Chondrocyte (in vitro differentiated cells): ENCODE measurements around the gene CCDC3. TPM values are rescaled to one million over a fixed set of nuclear protein-coding genes. Genes with fewer than 3 reads are reported as not detected.

ENCODE experiments used
- DNase-seq: peaks from one replicate; pipeline ENCODE4 v3.0.0; 2021; ENCODE audit warnings: mixed read lengths, low spot score
- H3K27ac Mint-ChIP-seq: one replicate; pipeline ENCODE4 v1.8.0; 2021; ENCODE audit warnings: mild to moderate bottlenecking, moderate library complexity, mixed read lengths; ENCODE audit not compliant: unreplicated experiment
- H3K27me3 Mint-ChIP-seq: 2 replicates; pipeline ENCODE4 v1.8.0; 2021; ENCODE audit warnings: low read depth, mixed read lengths
- H3K36me3 Mint-ChIP-seq: 2 replicates; pipeline ENCODE4 v1.8.0; 2021; ENCODE audit warnings: low read depth, mixed read lengths
- H3K4me1 Mint-ChIP-seq: 2 replicates; pipeline ENCODE4 v1.8.0; 2021; ENCODE audit warnings: low read depth, mild to moderate bottlenecking, mixed read lengths
- H3K4me3 Mint-ChIP-seq: one replicate; pipeline ENCODE4 v1.8.0; 2021; ENCODE audit warnings: mild to moderate bottlenecking, moderate library complexity, mixed read lengths; ENCODE audit not compliant: unreplicated experiment
- H3K9me3 Mint-ChIP-seq: 2 replicates; pipeline ENCODE4 v1.8.0; 2021; ENCODE audit warnings: low read depth, mixed read lengths
- total RNA-seq: library from RNA; stranded (reverse); gene quantifications from 3 replicates; pipeline ENCODE4 v1.2.1, GENCODE V29; 2021
- TF ChIP-seq, protein P1 (sequence below): fragments of 200-600 bp; sonication (generic); IDR thresholded peaks from 2 replicates; pipeline ENCODE4 v1.5.0; 2021; ENCODE audit warnings: antibody characterized with exemption, mild to moderate bottlenecking, moderate library complexity

CCDC3 gene
- total RNA-seq, 1 donor from 2014 or later = 145 TPM

DNA sequence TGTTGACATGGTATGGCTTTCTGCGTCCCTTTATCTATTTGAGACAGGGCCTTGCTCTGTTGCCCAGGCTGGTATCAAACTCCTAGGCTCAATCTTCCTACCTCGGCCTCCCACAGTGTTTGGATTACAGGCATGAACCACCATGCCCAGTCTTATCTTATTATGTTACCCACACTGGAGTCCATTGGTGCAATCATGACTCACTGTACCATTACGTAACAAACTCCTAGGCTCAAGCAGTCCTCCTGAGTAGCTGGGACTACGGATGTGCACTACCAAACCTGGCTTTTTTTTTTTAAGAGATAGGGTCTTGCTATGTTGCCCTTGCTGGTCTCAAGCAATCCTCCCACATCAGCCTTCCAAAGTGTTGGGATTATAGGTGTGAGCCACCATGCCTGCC lies 66.7 kb downstream of the CCDC3 start:
- no peaks in the 10 kb centered on the region for H3K27me3 Mint-ChIP-seq
- H3K27ac Mint-ChIP-seq = no peak overlapping the region
- no peak for DNase-seq
- no peak overlapping the region for H3K4me3 Mint-ChIP-seq
- H3K4me1 Mint-ChIP-seq = peaks cover 13% of the 10 kb centered on the region
- H3K36me3 Mint-ChIP-seq = peaks cover 3% of the 10 kb centered on the region
- peaks cover 7% of the 10 kb centered on the region for H3K9me3 Mint-ChIP-seq
- TF ChIP-seq, protein P1, sequence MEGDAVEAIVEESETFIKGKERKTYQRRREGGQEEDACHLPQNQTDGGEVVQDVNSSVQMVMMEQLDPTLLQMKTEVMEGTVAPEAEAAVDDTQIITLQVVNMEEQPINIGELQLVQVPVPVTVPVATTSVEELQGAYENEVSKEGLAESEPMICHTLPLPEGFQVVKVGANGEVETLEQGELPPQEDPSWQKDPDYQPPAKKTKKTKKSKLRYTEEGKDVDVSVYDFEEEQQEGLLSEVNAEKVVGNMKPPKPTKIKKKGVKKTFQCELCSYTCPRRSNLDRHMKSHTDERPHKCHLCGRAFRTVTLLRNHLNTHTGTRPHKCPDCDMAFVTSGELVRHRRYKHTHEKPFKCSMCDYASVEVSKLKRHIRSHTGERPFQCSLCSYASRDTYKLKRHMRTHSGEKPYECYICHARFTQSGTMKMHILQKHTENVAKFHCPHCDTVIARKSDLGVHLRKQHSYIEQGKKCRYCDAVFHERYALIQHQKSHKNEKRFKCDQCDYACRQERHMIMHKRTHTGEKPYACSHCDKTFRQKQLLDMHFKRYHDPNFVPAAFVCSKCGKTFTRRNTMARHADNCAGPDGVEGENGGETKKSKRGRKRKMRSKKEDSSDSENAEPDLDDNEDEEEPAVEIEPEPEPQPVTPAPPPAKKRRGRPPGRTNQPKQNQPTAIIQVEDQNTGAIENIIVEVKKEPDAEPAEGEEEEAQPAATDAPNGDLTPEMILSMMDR = no peak

DNA sequence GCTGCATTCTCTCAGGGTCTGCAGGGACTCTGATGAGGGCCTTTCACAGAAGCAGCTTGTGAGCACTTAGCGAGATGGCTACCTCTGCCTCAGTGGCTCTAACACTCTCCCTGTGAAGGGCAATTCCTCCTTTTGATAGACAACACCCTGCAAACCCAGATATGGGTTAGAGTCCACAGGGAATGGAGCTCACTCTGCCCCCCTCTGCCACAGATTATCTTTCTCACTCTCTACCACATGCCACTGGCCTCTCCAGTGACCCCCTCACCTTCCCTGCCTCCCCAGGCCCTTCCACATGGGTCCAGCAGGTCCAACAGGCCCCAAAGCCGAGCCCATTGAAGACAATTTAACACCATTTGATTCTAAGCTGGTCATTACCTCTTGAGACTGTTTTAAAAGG lies 72.1 kb downstream of the CCDC3 start:
- TF ChIP-seq, protein P1 = no peak
- Mint-ChIP-seq H3K27me3 (no peaks in the 10 kb centered on the region), H3K27ac (no peak overlapping the region), H3K4me1 (no peaks in the 10 kb centered on the region), H3K9me3 (peaks cover 14% of the 10 kb centered on the region), H3K36me3 (peaks cover 12% of the 10 kb centered on the region), H3K4me3 (no peak overlapping the region)
- no peak for DNase-seq

DNA sequence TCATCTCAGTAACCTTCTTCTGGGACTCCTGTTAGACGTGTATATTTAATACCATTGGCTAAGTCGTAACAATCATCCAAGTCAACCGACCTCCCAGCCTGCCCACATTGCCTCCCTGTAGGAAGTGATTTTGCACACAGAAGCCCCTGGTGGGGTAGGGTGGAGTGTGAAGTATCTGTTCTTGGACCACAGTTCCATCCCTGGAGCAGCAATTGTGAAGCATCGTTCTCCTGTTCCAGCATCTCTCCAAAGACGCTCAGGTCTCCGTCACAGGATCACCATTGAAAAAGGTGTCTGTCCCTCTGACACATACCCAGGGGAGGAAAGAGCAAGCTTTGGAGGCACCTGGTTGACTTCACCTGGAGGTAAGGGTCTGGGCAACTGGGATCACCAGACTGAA lies 72.9 kb downstream of the CCDC3 start:
- Mint-ChIP-seq H3K9me3 (peaks cover 8% of the 10 kb centered on the region), H3K36me3 (peaks cover 9% of the 10 kb centered on the region), H3K27ac (no peak overlapping the region), H3K4me1 (no peaks in the 10 kb centered on the region), H3K4me3 (no peak overlapping the region), H3K27me3 (no peaks in the 10 kb centered on the region)
- TF ChIP-seq, protein P1 = no peak
- DNase-seq = no peak

DNA sequence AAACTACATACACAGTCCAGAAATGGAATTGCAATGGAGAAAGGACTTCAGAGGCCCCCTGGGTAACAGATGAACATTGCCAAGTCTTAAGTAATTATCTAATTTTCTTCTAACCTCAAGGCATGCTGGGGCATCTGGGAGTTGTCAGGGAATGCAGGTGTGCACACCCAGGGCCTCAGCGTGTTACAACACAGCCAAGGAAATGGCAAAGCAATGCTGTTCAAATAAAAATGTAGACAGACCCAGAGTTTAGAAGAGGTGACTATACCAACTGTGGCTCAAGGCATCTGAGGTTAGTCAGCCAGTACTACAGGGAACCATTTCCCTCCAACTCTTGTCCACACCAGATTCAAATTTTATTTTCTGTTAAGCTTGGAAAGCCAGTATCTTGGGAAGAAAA lies 73.6 kb downstream of the CCDC3 start:
- Mint-ChIP-seq H3K27me3 (no peaks in the 10 kb centered on the region), H3K27ac (no peak overlapping the region), H3K36me3 (peaks cover 9% of the 10 kb centered on the region), H3K9me3 (peaks cover 8% of the 10 kb centered on the region), H3K4me3 (no peak overlapping the region), H3K4me1 (no peaks in the 10 kb centered on the region)
- TF ChIP-seq, protein P1 = no peak
- DNase-seq = no peak

DNA sequence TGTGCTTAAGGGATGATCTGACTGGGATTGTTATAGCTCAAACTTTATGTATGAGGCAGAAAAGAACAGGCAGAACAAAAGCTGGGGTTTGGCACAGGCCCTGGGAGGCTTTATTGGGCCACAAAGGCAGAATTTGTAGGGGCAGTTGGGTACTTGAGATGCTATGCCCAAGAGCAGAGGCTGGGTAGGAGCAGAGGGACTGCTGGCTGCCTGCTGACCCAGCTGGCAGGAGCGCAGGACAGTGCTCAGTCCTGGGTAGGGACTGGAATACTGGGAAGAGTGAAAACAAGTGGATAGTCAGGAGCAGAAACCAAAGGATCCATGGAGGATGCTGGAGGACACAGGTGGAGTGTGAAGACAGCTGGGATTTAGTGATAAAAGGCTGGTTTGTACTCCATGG lies 75.7 kb downstream of the CCDC3 start:
- H3K4me3 Mint-ChIP-seq = no peak overlapping the region
- H3K36me3 Mint-ChIP-seq = peaks cover 9% of the 10 kb centered on the region
- peaks cover 8% of the 10 kb centered on the region for H3K9me3 Mint-ChIP-seq
- no peak for DNase-seq
- H3K27ac Mint-ChIP-seq = no peak overlapping the region
- no peaks in the 10 kb centered on the region for H3K27me3 Mint-ChIP-seq
- TF ChIP-seq, protein P1 = no peak
- peaks cover 15% of the 10 kb centered on the region for H3K4me1 Mint-ChIP-seq
